Sigmoid colon (tissue), 7 donors: ENCODE measurements around the gene ZNF346. TPM values are rescaled to one million over a fixed set of nuclear protein-coding genes. Genes with fewer than 3 reads are reported as not detected.

Experiments
- DNase-seq: peaks from one replicate; pipeline ENCODE4 v3.0.0-alpha.2; 2019
- H3K27ac ChIP-seq, 4 donors: fragments of 200-600 bp; sonication (generic); one replicate each; pipeline ENCODE4 v1.5.1; 2016 to 2019; ENCODE audit warnings: mild to moderate bottlenecking in 1 of 4
- H3K27me3 ChIP-seq, 3 donors: fragments of 200-600 bp; sonication (generic); one replicate each; pipeline ENCODE4 v1.5.1; 2019; ENCODE audit warnings: mild to moderate bottlenecking in 1 of 3
- H3K36me3 ChIP-seq, 4 donors: fragments of 200-600 bp; sonication (generic); one replicate each; pipeline ENCODE4 v1.5.1; 2016 to 2019
- H3K4me1 ChIP-seq, 4 donors: fragments of 200-600 bp; sonication (generic); one replicate each; pipeline ENCODE4 v1.5.1; 2017 to 2019
- H3K4me3 ChIP-seq, 4 donors: fragments of 200-600 bp; sonication (generic); one replicate each; pipeline ENCODE4 v1.5.1; 2017 to 2019; ENCODE audit warnings: mild to moderate bottlenecking in 2 of 4, moderate library complexity in 1 of 4
- H3K9me3 ChIP-seq, 4 donors: fragments of 200-600 bp in 3 of 4; sonication (generic) in 3 of 4; one replicate each; pipeline versions ENCODE4 v1.5.1 to v1.6.1; 2013 to 2019
- CTCF ChIP-seq, 4 experiments: fragments of 450-650 bp in 3 of 4; fragments of 200-600 bp in 1 of 4; IDR thresholded peaks; one replicate each; pipeline ENCODE4 v1.5.1; 2016 to 2019; ENCODE audit warnings: antibody characterized with exemption in 4 of 4, mild to moderate bottlenecking in 3 of 4, moderate library complexity in 2 of 4
- EP300 ChIP-seq, 4 donors: sonication (generic); formaldehyde crosslinking; IDR thresholded peaks; one replicate each; pipeline ENCODE4 v1.6.1; 2017; ENCODE audit warnings: antibody characterized with exemption in 4 of 4
- POLR2A ChIP-seq, 2 donors: fragments of 450-650 bp; IDR thresholded peaks; one replicate each; pipeline ENCODE4 v1.6.1; 2016; ENCODE audit warnings: antibody characterized with exemption in 2 of 2, mild to moderate bottlenecking in 2 of 2, moderate library complexity in 2 of 2
- POLR2AphosphoS5 ChIP-seq, 4 donors: sonication (generic); formaldehyde crosslinking; IDR thresholded peaks; one replicate each; pipeline ENCODE4 v1.6.1; 2017; ENCODE audit warnings: antibody characterized with exemption in 4 of 4
- WGBS, 2 donors: extraction: QIAGEN DNeasy Blood & Tissue Kit; methylation state at CpG; one replicate each; pipeline ENCODE4 v1.1.7; 2013; 5-methylcytosine and 5-hydroxymethylcytosine counted together
- intact Hi-C: fragments of 100-400 bp; cut with DNase I; formaldehyde crosslinking; loops from one replicate; pipeline ENCODE4 v1.15.1; 2023
- polyA plus RNA-seq, 3 donors: library from polyadenylated mRNA; stranded (reverse); fragments of 200-250 nt; gene quantifications; one replicate each; pipeline ENCODE4 v1.2.3, GENCODE V29; 2013
- total RNA-seq, 4 donors: library from RNA; depleted of rRNA; stranded (reverse); fragments of >200 nt; gene quantifications; one replicate each; pipeline ENCODE4 v1.1.0, GENCODE V29; 2016
- donor health status: healthy with polysubstance abuse.
- donor health status: Bipolar disorder and iron deficiency.
- donor health status: healthy.

ZNF346 gene
- total and polyA plus RNA-seq, 7 donors = 3.0 to 21.9 (median 12.5) TPM

GRCh38 chr5:177008716-177009115 lies 13.8 kb upstream of the ZNF346 start:
- Histone ChIP-seq H3K9me3 (no peaks in the 10 kb centered on the region), H3K4me1 (peaks cover 0 to 28% (median 25%) of the 10 kb centered on the region in 4 donors), H3K36me3 (no peaks in the 10 kb centered on the region), H3K27me3 (no peaks in the 10 kb centered on the region), H3K27ac (no peak overlapping the region), H3K4me3 (no peak overlapping the region)
- intact Hi-C loops = no loop called here
- TF ChIP-seq POLR2AphosphoS5 (IDR thresholded peaks at IDR 0.05) (peak in 1 of 4 donors; percentile 20), POLR2A (IDR thresholded peaks at IDR 0.05) (no peak)
- no peak for DNase-seq
- WGBS, 2 donors = 51 to 78% methylated on average over 2 of the region's 2 CpGs

- Histone ChIP-seq H3K36me3 (no peaks in the 10 kb centered on the region), H3K9me3 (no peaks in the 10 kb centered on the region), H3K27ac (no peak overlapping the region), H3K4me3 (no peak overlapping the region), H3K27me3 (no peaks in the 10 kb centered on the region), H3K4me1 (peaks cover 0 to 18% (median 15%) of the 10 kb centered on the region in 4 donors)
- TF ChIP-seq POLR2AphosphoS5 (IDR thresholded peaks at IDR 0.05) (no peak), CTCF (IDR thresholded peaks at IDR 0.05) (no peak), POLR2A (IDR thresholded peaks at IDR 0.05) (no peak), EP300 (IDR thresholded peaks at IDR 0.05) (no peak)
- 96 to 98% methylated on average over 4 of the region's 4 CpGs for WGBS, 2 donors
- DNase-seq = no peak
- intact Hi-C loops = loop anchor here (10.0 kb wide), 1 partner anchor 365 kb away; the partner anchor contains the start of gene TSPAN17
Measured at GRCh38 chr5:177010153-177010552, 12.3 kb upstream of the ZNF346 start.

- Histone ChIP-seq H3K4me3 (no peak overlapping the region), H3K9me3 (no peaks in the 10 kb centered on the region), H3K27ac (no peak overlapping the region), H3K27me3 (no peaks in the 10 kb centered on the region), H3K4me1 (peaks cover 0 to 14% (median 10%) of the 10 kb centered on the region in 4 donors), H3K36me3 (no peaks in the 10 kb centered on the region)
- intact Hi-C loops = loop anchor here (10.0 kb wide), 1 partner anchor 370 kb away; the partner anchor contains the start of gene TSPAN17
- WGBS, 2 donors = 92% methylated on average over 4 of the region's 4 CpGs
- no peak for TF ChIP-seq POLR2A (IDR thresholded peaks at IDR 0.05)
- TF ChIP-seq CTCF (IDR thresholded peaks at IDR 0.05) = no peak
- TF ChIP-seq POLR2AphosphoS5 (IDR thresholded peaks at IDR 0.05) = no peak
- no peak for TF ChIP-seq EP300 (IDR thresholded peaks at IDR 0.05)
- no peak for DNase-seq
Measured at GRCh38 chr5:177015156-177015555, 7.3 kb upstream of the ZNF346 start.

- Histone ChIP-seq H3K27me3 (no peaks in the 10 kb centered on the region), H3K27ac (no peak overlapping the region), H3K4me1 (peaks cover 0 to 21% (median 15%) of the 10 kb centered on the region in 4 donors), H3K4me3 (no peak overlapping the region), H3K36me3 (no peaks in the 10 kb centered on the region), H3K9me3 (no peaks in the 10 kb centered on the region)
- no peak for DNase-seq
- 59 to 78% methylated on average over 2 of the region's 2 CpGs for WGBS, 2 donors
- TF ChIP-seq POLR2AphosphoS5 (IDR thresholded peaks at IDR 0.05) (no peak), EP300 (IDR thresholded peaks at IDR 0.05) (no peak), CTCF (IDR thresholded peaks at IDR 0.05) (no peak), POLR2A (IDR thresholded peaks at IDR 0.05) (no peak)
- intact Hi-C loops = loop anchor here (10.0 kb wide), 1 partner anchor 374 kb away; the partner anchor contains the start of gene TSPAN17
Measured at GRCh38 chr5:177018341-177018740, 4.2 kb upstream of the ZNF346 start.

- peaks cover 0 to 28% (median 21%) of the 10 kb centered on the region in 4 donors for H3K4me1 ChIP-seq
- no peak overlapping the region for H3K4me3 ChIP-seq
- 94 to 96% methylated on average over 2 of the region's 2 CpGs for WGBS, 2 donors
- TF ChIP-seq EP300 (IDR thresholded peaks at IDR 0.05) = no peak
- intact Hi-C loops = loop anchor here (10.0 kb wide), 1 partner anchor 485 kb away; the partner anchor contains the start of gene RNF44
- H3K9me3 ChIP-seq = no peaks in the 10 kb centered on the region
- H3K36me3 ChIP-seq = no peaks in the 10 kb centered on the region
- no peaks in the 10 kb centered on the region for H3K27me3 ChIP-seq
- DNase-seq = no peak
- H3K27ac ChIP-seq = no peak overlapping the region
Measured at GRCh38 chr5:177020033-177020432, 2.5 kb upstream of the ZNF346 start.

- Histone ChIP-seq H3K4me1 (peaks cover 0 to 36% (median 25%) of the 10 kb centered on the region in 4 donors), H3K27ac (peak overlapping the region; percentile 89 to 93 (median 92)), H3K4me3 (peak overlapping the region; percentile 85 to 95 (median 92)), H3K27me3 (no peaks in the 10 kb centered on the region), H3K9me3 (no peaks in the 10 kb centered on the region), H3K36me3 (peaks cover 0 to 11% (median 0%) of the 10 kb centered on the region in 4 donors)
- DNase-seq = no peak
- 33 to 37% methylated on average over 6 of the region's 6 CpGs for WGBS, 2 donors
- intact Hi-C loops = loop anchor here (10.0 kb wide), 1 partner anchor 488 kb away; the partner anchor contains the start of gene RNF44
- TF ChIP-seq EP300 (IDR thresholded peaks at IDR 0.05) = no peak
- TF ChIP-seq POLR2A (IDR thresholded peaks at IDR 0.05) = no peak
- no peak for TF ChIP-seq CTCF (IDR thresholded peaks at IDR 0.05)
- no peak for TF ChIP-seq POLR2AphosphoS5 (IDR thresholded peaks at IDR 0.05)
Measured at GRCh38 chr5:177023303-177023664, 788 bp downstream of the ZNF346 start.
